K562 (cell line): Measurements from ENCODE around the gene RNF166. TPM values are rescaled to one million over a fixed set of nuclear protein-coding genes. Genes with fewer than 3 reads are reported as not detected.

Experiments used
- ATAC-seq: fragments of 200-7000 bp; cut with Tn5 transposase; 3 replicates; pipeline ENCODE4 v1.9.1; 2020; ENCODE audit warnings: moderate library complexity
- BruUV-seq: library from RNA; stranded (reverse); fragments of 400-500 nt; replicated peaks from 2 replicates; lab custom pipeline; 2021; lab: Mats Ljungman, UMichigan
- CTCF ChIA-PET: fragments of 300-600 bp; formaldehyde crosslinking; extraction: SDS; loops from one replicate; lab custom pipeline; 2021; ENCODE audit warnings: low intra/inter-chr PET ratio; lab: Yijun Ruan, JAX
- POLR2A ChIA-PET: fragments of 300-600, 350-650 bp; sonication (Branson Sonifier 250); formaldehyde crosslinking; extraction: SDS; loops from one replicate; lab custom pipeline; 2021; ENCODE audit warnings: antibody characterized with exemption, inconsistent platforms; lab: Yijun Ruan, JAX
- DNase-seq, 4 experiments: peaks; one replicate each; pipeline versions ENCODE4 v3.0.0 to v3.0.0-alpha.2; 2011 to 2018; ENCODE audit warnings: low spot score in 3 of 4, mixed read lengths in 3 of 4; ENCODE audit errors: extremely low read depth in 1 of 4
- FAIRE-seq: peaks from 2 replicates; lab custom pipeline; 2011; peaks lifted over from hg19 to GRCh38; lab: Jason Lieb, UNC
- H2AFZ ChIP-seq: 2 replicates; pipeline ENCODE4 v1.6.0; 2011; ENCODE audit warnings: low read depth, low read length, control low read depth, inconsistent platforms
- H3K27ac ChIP-seq: fragments of 200-600 bp; 3 replicates; pipeline ENCODE4 v1.8.0; 2011; ENCODE audit warnings: low read depth, mild to moderate bottlenecking, control low read depth, inconsistent platforms, low read length, moderate library complexity, mixed read lengths; ENCODE audit errors: extremely low read depth
- H3K27me3 ChIP-seq, 2 experiments: fragments of 300-600 bp in 1 of 2; 2 replicates in 1 of 2; 3 replicates in 1 of 2; pipeline versions ENCODE4 v1.6.0 to v1.8.0; 2011; ENCODE audit warnings: inconsistent platforms in 2 of 2, low read length in 2 of 2, mild to moderate bottlenecking in 1 of 2, mixed read lengths in 1 of 2, moderate library complexity in 1 of 2; ENCODE audit not compliant: control insufficient read depth in 2 of 2, insufficient read depth in 2 of 2
- H3K36me3 ChIP-seq: fragments of 300-600 bp; 3 replicates; pipeline ENCODE4 v1.8.0; 2011; ENCODE audit warnings: mild to moderate bottlenecking, low read length, inconsistent platforms; ENCODE audit not compliant: control insufficient read depth, insufficient read depth
- H3K4me1 ChIP-seq, 2 experiments: fragments of 200-600 bp in 1 of 2; replicated peaks in 1 of 2; 2 replicates in 1 of 2; 3 replicates in 1 of 2; pipeline versions ENCODE4 v1.5.1 to v1.8.0; 2011; ENCODE audit warnings: inconsistent platforms in 2 of 2, low read length in 2 of 2, mild to moderate bottlenecking in 1 of 2, mixed read lengths in 1 of 2, moderate library complexity in 1 of 2; ENCODE audit not compliant: control insufficient read depth in 2 of 2, insufficient read depth in 2 of 2
- H3K4me2 ChIP-seq: 2 replicates; pipeline ENCODE4 v1.6.1; 2011; ENCODE audit warnings: low read length, control low read depth, inconsistent platforms, mixed read lengths; ENCODE audit not compliant: insufficient read depth
- H3K4me3 ChIP-seq: fragments of 200-600 bp; sonication (generic), shearing (Covaris generic); 2 replicates; pipeline ENCODE4 v1.5.1; 2016; ENCODE audit warnings: control low read depth, inconsistent platforms
- H3K79me2 ChIP-seq: fragments of 200-600 bp; 3 replicates; pipeline ENCODE4 v1.8.0; 2011; ENCODE audit warnings: low read length, inconsistent platforms; ENCODE audit not compliant: control insufficient read depth, insufficient read depth
- H3K9ac ChIP-seq, 2 experiments: 2 replicates each; pipeline versions ENCODE4 v1.6.0 to v1.6.1; 2011; ENCODE audit warnings: low read depth in 2 of 2, low read length in 2 of 2, control low read depth in 1 of 2, inconsistent platforms in 1 of 2, mild to moderate bottlenecking in 1 of 2, mixed read lengths in 1 of 2; ENCODE audit not compliant: insufficient read depth in 1 of 2
- H3K9me1 ChIP-seq: one replicate; pipeline ENCODE4 v1.6.0; 2011; ENCODE audit warnings: inconsistent platforms, mild to moderate bottlenecking, low read length, moderate library complexity; ENCODE audit not compliant: control insufficient read depth, insufficient read depth
- H3K9me3 ChIP-seq: replicated peaks from 2 replicates; pipeline ENCODE4 v1.5.1; 2011; ENCODE audit warnings: low read depth, low read length, inconsistent platforms; ENCODE audit not compliant: control insufficient read depth, insufficient read depth
- H4K20me1 ChIP-seq: replicated peaks from 2 replicates; pipeline ENCODE4 v1.6.1; 2011; ENCODE audit warnings: low read length, inconsistent platforms, mixed read lengths; ENCODE audit not compliant: control insufficient read depth, insufficient read depth
- BRCA1 ChIP-seq, 2 experiments: fragments of 450-650 bp in 1 of 2; sonication (generic) in 1 of 2; formaldehyde crosslinking in 1 of 2; IDR thresholded peaks; 2 replicates each; pipeline versions ENCODE4 v1.5.0 to v1.6.1; 2017 to 2020; ENCODE audit warnings: mild to moderate bottlenecking in 1 of 2, missing genetic modification reagents in 1 of 2
- CBFA2T2 ChIP-seq: fragments of 450-650 bp; conservative IDR thresholded peaks from 2 replicates; pipeline ENCODE4 v1.6.1; 2017; ENCODE audit warnings: mild to moderate bottlenecking
- CHD1 ChIP-seq: fragments of 200-600 bp; sonication (generic); IDR thresholded peaks from one replicate; pipeline ENCODE4 v1.6.1; 2012; ENCODE audit warnings: mild to moderate bottlenecking, moderate library complexity, low read length, inconsistent platforms
- CHD2 ChIP-seq: IDR thresholded peaks from 2 replicates; pipeline ENCODE4 v1.6.1; 2011; ENCODE audit warnings: low read depth, low read length
- DLX4 ChIP-seq: fragments of 250-450 bp; sonication (Bioruptor Pico); IDR thresholded peaks from 2 replicates; pipeline ENCODE4 v1.6.1; 2021; ENCODE audit warnings: mild to moderate bottlenecking
- HDAC1 ChIP-seq, 2 experiments: fragments of 450-650 bp; IDR thresholded peaks; 2 replicates each; pipeline ENCODE4 v1.6.1; 2016 to 2017; ENCODE audit warnings: inconsistent platforms in 1 of 2, mild to moderate bottlenecking in 1 of 2, moderate library complexity in 1 of 2
- HMGXB4 ChIP-seq: sonication (generic); formaldehyde crosslinking; IDR thresholded peaks from 2 replicates; pipeline ENCODE4 v1.8.1; 2023; ENCODE audit warnings: mild to moderate bottlenecking, missing genetic modification reagents
- NEUROD1 ChIP-seq: fragments of 150-350 bp; IDR thresholded peaks from 2 replicates; pipeline ENCODE4 v1.6.1; 2014; ENCODE audit warnings: borderline replicate concordance, low read length, low read depth; ENCODE audit not compliant: partially characterized antibody
- NRF1 ChIP-seq, 2 experiments: fragments of 450-650 bp; IDR thresholded peaks in 1 of 2; conservative IDR thresholded peaks in 1 of 2; 2 replicates each; pipeline ENCODE4 v1.6.1; 2014; ENCODE audit warnings: mild to moderate bottlenecking in 2 of 2
- POLR2G ChIP-seq: fragments of 200-400 bp; formaldehyde crosslinking; IDR thresholded peaks from 2 replicates; pipeline ENCODE4 v1.6.1; 2017; ENCODE audit warnings: low read depth, mild to moderate bottlenecking, antibody characterized with exemption, low read length, moderate library complexity
- POLR3A ChIP-seq: IDR thresholded peaks from 2 replicates; pipeline ENCODE4 v1.6.1; 2011; ENCODE audit warnings: borderline replicate concordance, mild to moderate bottlenecking, moderate library complexity; ENCODE audit not compliant: insufficient read length, insufficient read depth; ENCODE audit errors: extremely low read depth
- RAD51 ChIP-seq: fragments of 450-650 bp; IDR thresholded peaks from 2 replicates; pipeline ENCODE4 v1.7.1; 2016; ENCODE audit warnings: low read depth, mild to moderate bottlenecking, borderline replicate concordance
- RBM22 ChIP-seq: fragments of 200-400 bp; formaldehyde crosslinking; IDR thresholded peaks from 2 replicates; pipeline ENCODE4 v1.6.1; 2018; ENCODE audit warnings: low read length, low read depth; ENCODE audit not compliant: poor library complexity, severe bottlenecking
- ZBTB49 ChIP-seq: sonication (generic); formaldehyde crosslinking; IDR thresholded peaks from 2 replicates; pipeline ENCODE4 v1.8.0; 2022; ENCODE audit warnings: missing genetic modification reagents, mild to moderate bottlenecking, borderline replicate concordance
- ZNF134 ChIP-seq: fragments of 250-450 bp; sonication (Bioruptor Pico); conservative IDR thresholded peaks from 2 replicates; pipeline ENCODE4 v1.4.0; 2020
- WGBS: fragments of 100-300 bp; shearing (Covaris generic); methylation state at CpG from one replicate; pipeline ENCODE4 v1.1.6; 2016; ENCODE audit warnings: low coverage, mixed read lengths; ENCODE audit not compliant: insufficient coverage; ENCODE audit errors: missing lambda C conversion rate; 5-methylcytosine and 5-hydroxymethylcytosine counted together
- in situ Hi-C: fragments of 300-500 bp; cut with MboI; formaldehyde crosslinking; loops from 4 replicates; pipeline ENCODE4 v1.15.0; 2018; ENCODE audit warnings: inconsistent platforms, mixed read lengths
- intact Hi-C: fragments of 100-400 bp; cut with micrococcal nuclease; formaldehyde crosslinking; loops from 2 replicates; pipeline ENCODE4 v1.14.2; 2022
- polyA plus RNA-seq, 8 experiments: library from polyadenylated mRNA; depleted of rRNA in 4 of 8; stranded (reverse) in 5 of 8; unstranded in 3 of 8; fragments of >200 nt; fragmentation: Nextera tagmentation in 2 of 8; fragmentation: Illumina TruSeq in 1 of 8; extraction: Ambion mirVana in 2 of 8; extraction: Trizol in 1 of 8; gene quantifications; 2 replicates each; pipeline versions ENCODE4 v1.2.1 to v1.2.3, GENCODE V29; 2011 to 2014; ENCODE audit warnings: inconsistent platforms in 1 of 8, missing spikeins in 1 of 8
- total RNA-seq, 7 experiments: library from RNA; depleted of rRNA in 6 of 7; stranded (reverse); fragments of >200 nt in 6 of 7; fragmentation: Illumina TruSeq in 2 of 7; extraction: Trizol in 2 of 7; gene quantifications; 2 replicates each; pipeline versions ENCODE4 v1.2.1 to v1.2.3, GENCODE V29; 2011 to 2021; ENCODE audit warnings: low replicate concordance in 1 of 7

RNF166 gene
- total and polyA plus RNA-seq, 9 of the 15 experiments (the other 6 are each of a cell fraction or from before 2014, with no cell fraction given) = 0.56 to 60.3 (median 19.5) TPM

GRCh38 chr16:88741368-88741767, 35.2 kb upstream of the RNF166 start (continued):
- TF ChIP-seq DLX4 (no peak), NRF1 (conservative IDR thresholded peaks at IDR 0.05 in 1 of 2, IDR thresholded peaks at IDR 0.05 in 1 of 2) (no peak), POLR3A (no peak), CBFA2T2 (no peak), BRCA1 (IDR thresholded peaks at IDR 0.05) (no peak), BRCA1 (CRISPR knock-in tag; IDR thresholded peaks at IDR 0.05) (no peak), CHD2 (no peak)

- H3K36me3 ChIP-seq = peaks cover 94% of the 10 kb centered on the region; the same call in 2 of the 3 replicates
- H3K27ac ChIP-seq = no peak overlapping the region
- no peaks in the 10 kb centered on the region for H3K9me3 ChIP-seq
- peaks cover 24% of the 10 kb centered on the region for H3K79me2 ChIP-seq
- peaks cover 0 to 94% of the 10 kb centered on the region in 2 experiments; a peak in 3 of 5 replicates for H3K4me1 ChIP-seq
- intact Hi-C loops (no loop called here), in situ Hi-C loops (no loop called here)
- ChIA-PET CTCF (interaction anchor here (4.6 kb wide), 1 partner anchor 44 kb away, joined by 32 read pairs; the partner anchor contains the start of gene PIEZO1), POLR2A (no interaction called here)
- H3K9ac ChIP-seq = peak overlapping the region in 1 of 2 experiments; percentile 41; a peak in 1 of 4 replicates
- peaks cover 5% of the 10 kb centered on the region for H3K9me1 ChIP-seq
- no peak overlapping the region for H3K4me2 ChIP-seq
- no TSS peak for BruUV-seq
- H2AFZ ChIP-seq = no peak overlapping the region
- no peaks in the 10 kb centered on the region for H3K27me3 ChIP-seq
- H3K4me3 ChIP-seq = no peak overlapping the region
- WGBS = 82% methylated on average over 12 of the region's 12 CpGs
- peaks cover 27% of the 10 kb centered on the region for H4K20me1 ChIP-seq
- ATAC-seq (no peak), FAIRE-seq (no peak), DNase-seq (no peak)
- TF ChIP-seq CHD1 (no peak), ZBTB49 (CRISPR knock-in tag) (no peak), HDAC1 (IDR thresholded peaks at IDR 0.05) (no peak), NEUROD1 (no peak), HMGXB4 (CRISPR knock-in tag) (no peak), RAD51 (no peak), RBM22 (peak; percentile 36), ZNF134 (CRISPR knock-in tag) (no peak), POLR2G (peak; percentile 18; the same call in 1 of the 2 replicates)
Observed at GRCh38 chr16:88740727-88741055, 34.5 kb upstream of the RNF166 start.
